H1 (cell line): ENCODE results near the gene CHPF. TPM values are rescaled to one million over a fixed set of nuclear protein-coding genes. Genes with fewer than 3 reads are reported as not detected.

Source experiments
- CBX5 ChIP-seq: fragments of 300-800, 300-1000 bp; sonication (generic); IDR thresholded peaks from 2 replicates; pipeline ENCODE4 v1.7.1; 2016; ENCODE audit warnings: antibody characterized with exemption, low read length, low read depth
- FOSL1 ChIP-seq: IDR thresholded peaks from 2 replicates; pipeline ENCODE4 v1.6.1; 2011; ENCODE audit warnings: mild to moderate bottlenecking, low read depth, low read length, moderate library complexity; ENCODE audit not compliant: insufficient read depth
- NANOG ChIP-seq: IDR thresholded peaks from 2 replicates; pipeline ENCODE4 v1.6.1; 2011; ENCODE audit warnings: low read length, low read depth, mild to moderate bottlenecking, inconsistent platforms; ENCODE audit not compliant: insufficient read depth, poor library complexity, severe bottlenecking
- POLR2AphosphoS5 ChIP-seq: IDR thresholded peaks from 2 replicates; pipeline ENCODE4 v1.6.1; 2011; ENCODE audit warnings: low read depth, low read length
- RBBP5 ChIP-seq: IDR thresholded peaks from 2 replicates; pipeline ENCODE4 v1.7.1; 2012; ENCODE audit warnings: low read depth, mild to moderate bottlenecking, inconsistent platforms, low read length, moderate library complexity, borderline replicate concordance
- RFX5 ChIP-seq: IDR thresholded peaks from 2 replicates; pipeline ENCODE4 v1.6.1; 2011; ENCODE audit warnings: low read depth, low read length, improper control_type of control experiment, borderline replicate concordance
- SIRT6 ChIP-seq: IDR thresholded peaks from one replicate; pipeline ENCODE4 v1.7.1; 2012; ENCODE audit warnings: low read length, inconsistent platforms
- TBP ChIP-seq: IDR thresholded peaks from 2 replicates; pipeline ENCODE4 v1.6.1; 2011; ENCODE audit warnings: low read depth, low read length, improper control_type of control experiment
- polyA plus RNA-seq, 7 experiments: library from polyadenylated mRNA; depleted of rRNA in 3 of 7; stranded (reverse) in 5 of 7; unstranded in 2 of 7; fragments of >200 nt in 5 of 7; fragments of 200-250 nt in 2 of 7; gene quantifications; 1 replicate in 5 of 7; 2 replicates in 1 of 7; 4 replicates in 1 of 7; pipeline versions ENCODE4 v1.2.1 to v1.2.3, GENCODE V29; 2011 to 2013; ENCODE audit warnings: missing spikeins in 2 of 7, mixed read lengths in 2 of 7
- total RNA-seq: library from RNA; stranded (reverse); fragmentation: NEBNext Ultra II Directional; extraction: Animal tissue kit (Norgen Biotek cat#: 25700); gene quantifications from 2 replicates; pipeline ENCODE4 v1.2.1, GENCODE V29; 2021
- TF ChIP-seq, protein P1 (sequence below): IDR thresholded peaks from 2 replicates; pipeline ENCODE4 v1.6.1; 2012; ENCODE audit warnings: inconsistent platforms
- TF ChIP-seq, protein P2 (sequence below), 3 experiments: IDR thresholded peaks; 1 replicate in 2 of 3; 2 replicates in 1 of 3; pipeline versions ENCODE4 v1.5.1 to v1.6.1; 2011; ENCODE audit warnings: low read length in 3 of 3, mild to moderate bottlenecking in 3 of 3, inconsistent platforms in 2 of 3, low read depth in 1 of 3, moderate library complexity in 1 of 3; ENCODE audit not compliant: insufficient read depth in 1 of 3; ENCODE audit errors: control extremely low read depth in 1 of 3

CHPF gene
- total and polyA plus RNA-seq, 2 of the 8 experiments (the other 6 are each of a cell fraction or from before 2014, with no cell fraction given), result 62.9 to 67.3 TPM

DNA sequence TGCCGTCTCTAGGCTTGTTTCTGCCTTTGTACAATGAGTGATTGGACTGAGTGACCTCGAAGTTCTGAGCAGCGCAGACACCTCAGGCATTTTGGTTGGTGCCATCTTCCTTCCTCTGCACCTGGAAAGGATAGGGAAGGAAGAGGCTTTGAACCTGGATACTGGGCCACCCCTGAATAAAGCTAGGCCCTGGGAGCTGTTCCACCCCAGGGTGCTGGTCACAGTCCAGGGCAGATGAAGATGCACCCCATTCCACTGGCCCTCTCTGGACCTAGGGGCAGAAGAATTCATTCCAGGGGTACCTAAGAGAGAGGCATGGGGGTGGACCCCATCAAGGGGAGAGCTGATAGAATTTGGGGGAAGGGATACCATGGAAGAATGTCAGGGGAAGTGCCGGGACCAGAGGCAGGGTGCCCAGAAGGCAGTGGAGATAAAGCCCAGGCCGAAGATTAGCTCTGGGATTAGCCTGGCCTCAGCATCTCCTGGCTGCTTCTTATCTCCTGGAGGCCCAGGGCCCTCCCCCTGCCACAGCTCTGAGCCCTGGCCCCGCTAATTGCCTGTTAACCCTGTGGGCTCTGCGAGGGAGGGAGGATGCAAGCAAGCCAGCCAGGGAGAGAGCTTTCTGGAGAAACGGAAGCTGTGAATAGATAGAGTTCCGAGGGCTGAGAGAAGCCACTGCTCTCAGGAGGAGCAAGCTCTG lies 17.9 kb downstream of the CHPF start (continued):
- no peak for TF ChIP-seq POLR2AphosphoS5
- no peak for TF ChIP-seq SIRT6
- TF ChIP-seq, protein P1, sequence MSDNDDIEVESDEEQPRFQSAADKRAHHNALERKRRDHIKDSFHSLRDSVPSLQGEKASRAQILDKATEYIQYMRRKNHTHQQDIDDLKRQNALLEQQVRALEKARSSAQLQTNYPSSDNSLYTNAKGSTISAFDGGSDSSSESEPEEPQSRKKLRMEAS, result no peak
- TF ChIP-seq FOSL1, result no peak
- no peak for TF ChIP-seq NANOG
- no peak for TF ChIP-seq TBP
- TF ChIP-seq RBBP5, result no peak
- TF ChIP-seq, protein P2, sequence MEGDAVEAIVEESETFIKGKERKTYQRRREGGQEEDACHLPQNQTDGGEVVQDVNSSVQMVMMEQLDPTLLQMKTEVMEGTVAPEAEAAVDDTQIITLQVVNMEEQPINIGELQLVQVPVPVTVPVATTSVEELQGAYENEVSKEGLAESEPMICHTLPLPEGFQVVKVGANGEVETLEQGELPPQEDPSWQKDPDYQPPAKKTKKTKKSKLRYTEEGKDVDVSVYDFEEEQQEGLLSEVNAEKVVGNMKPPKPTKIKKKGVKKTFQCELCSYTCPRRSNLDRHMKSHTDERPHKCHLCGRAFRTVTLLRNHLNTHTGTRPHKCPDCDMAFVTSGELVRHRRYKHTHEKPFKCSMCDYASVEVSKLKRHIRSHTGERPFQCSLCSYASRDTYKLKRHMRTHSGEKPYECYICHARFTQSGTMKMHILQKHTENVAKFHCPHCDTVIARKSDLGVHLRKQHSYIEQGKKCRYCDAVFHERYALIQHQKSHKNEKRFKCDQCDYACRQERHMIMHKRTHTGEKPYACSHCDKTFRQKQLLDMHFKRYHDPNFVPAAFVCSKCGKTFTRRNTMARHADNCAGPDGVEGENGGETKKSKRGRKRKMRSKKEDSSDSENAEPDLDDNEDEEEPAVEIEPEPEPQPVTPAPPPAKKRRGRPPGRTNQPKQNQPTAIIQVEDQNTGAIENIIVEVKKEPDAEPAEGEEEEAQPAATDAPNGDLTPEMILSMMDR (IDR thresholded peaks at IDR 0.05; ENCODE audit: control extremely low read depth in 1 of 3, insufficient read depth in 1 of 3, low read depth in 1 of 3, low read length in 3 of 3), result no peak
- TF ChIP-seq CBX5, result no peak
- TF ChIP-seq RFX5, result no peak
